NCI-H1436 (cell line): ENCODE results near the gene ENTPD8.
"Not testable (repeated sequence)": the region's sequence is repeated elsewhere in the genome, so short reads cannot be mapped to it uniquely, and the experiment has no call there.

Experiments used
- DNase-seq: peaks from one replicate; lab custom pipeline; 2025; lab: John Stamatoyannopoulos, UW

The ENTPD8 gene

DNA sequence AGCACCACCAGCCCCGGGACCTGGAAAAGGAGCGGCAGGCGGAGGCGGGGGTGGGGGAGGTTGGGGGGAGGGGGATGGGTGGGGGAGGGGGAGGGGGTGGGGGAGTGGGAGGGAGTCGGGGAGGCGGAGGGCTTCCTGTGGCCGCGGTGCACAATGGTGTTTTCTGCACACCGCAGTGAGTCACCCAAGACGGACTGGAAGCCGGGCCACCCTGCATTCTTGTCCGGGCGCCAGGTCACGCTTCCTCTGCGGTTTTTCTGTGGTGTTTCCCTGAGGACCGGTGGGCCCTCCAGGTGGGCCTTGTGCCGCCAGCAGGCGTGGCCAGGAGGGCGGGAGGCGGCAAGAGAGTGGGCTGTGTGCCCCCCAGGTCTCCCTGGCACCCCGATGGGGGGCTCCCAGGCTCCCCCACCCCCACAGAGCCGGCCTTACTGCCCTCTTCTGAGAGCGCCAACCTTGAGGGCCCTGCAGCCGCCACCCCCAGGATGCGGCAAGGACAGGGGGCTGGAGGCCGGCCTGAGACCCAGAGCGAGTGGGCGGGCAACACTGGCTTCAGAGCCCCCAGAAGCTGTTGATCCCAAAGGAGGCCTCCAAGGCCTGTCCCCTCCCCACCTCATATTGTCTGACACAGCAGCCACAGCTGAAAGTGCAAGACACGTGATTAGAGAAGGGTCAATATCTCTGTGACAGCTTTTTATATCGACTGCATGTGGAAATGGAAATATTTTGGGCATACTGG lies 29.3 kb downstream of the ENTPD8 start:
- DNase-seq = no peak

- no peak for DNase-seq
Measured at GRCh38 chr9:137411260-137411644, 29.9 kb downstream of the ENTPD8 start.

DNA sequence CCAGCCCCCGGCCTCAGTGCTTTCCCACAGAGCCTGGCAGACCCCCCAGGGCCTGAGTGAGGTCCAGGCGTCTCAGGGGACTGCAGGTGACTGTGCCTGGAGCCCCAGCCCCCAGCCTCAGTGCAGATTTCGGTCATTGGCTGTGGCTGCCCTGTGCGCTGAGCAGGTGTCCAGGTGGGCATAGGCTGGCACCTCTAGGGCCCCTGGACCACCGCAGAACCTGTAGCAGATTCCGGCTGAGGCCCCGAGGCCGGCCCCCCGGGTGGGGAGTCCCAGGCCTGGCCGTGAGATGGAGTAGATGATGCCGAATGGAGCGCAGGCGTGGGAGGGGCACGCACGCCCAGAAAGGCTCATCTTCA lies 30.3 kb downstream of the ENTPD8 start:
- DNase-seq = no peak

GRCh38 chr9:137410236-137410890 lies 30.8 kb downstream of the ENTPD8 start:
- not testable (repeated sequence) for DNase-seq

GRCh38 chr9:137409515-137409914 lies 31.6 kb downstream of the ENTPD8 start:
- no peak for DNase-seq

DNA sequence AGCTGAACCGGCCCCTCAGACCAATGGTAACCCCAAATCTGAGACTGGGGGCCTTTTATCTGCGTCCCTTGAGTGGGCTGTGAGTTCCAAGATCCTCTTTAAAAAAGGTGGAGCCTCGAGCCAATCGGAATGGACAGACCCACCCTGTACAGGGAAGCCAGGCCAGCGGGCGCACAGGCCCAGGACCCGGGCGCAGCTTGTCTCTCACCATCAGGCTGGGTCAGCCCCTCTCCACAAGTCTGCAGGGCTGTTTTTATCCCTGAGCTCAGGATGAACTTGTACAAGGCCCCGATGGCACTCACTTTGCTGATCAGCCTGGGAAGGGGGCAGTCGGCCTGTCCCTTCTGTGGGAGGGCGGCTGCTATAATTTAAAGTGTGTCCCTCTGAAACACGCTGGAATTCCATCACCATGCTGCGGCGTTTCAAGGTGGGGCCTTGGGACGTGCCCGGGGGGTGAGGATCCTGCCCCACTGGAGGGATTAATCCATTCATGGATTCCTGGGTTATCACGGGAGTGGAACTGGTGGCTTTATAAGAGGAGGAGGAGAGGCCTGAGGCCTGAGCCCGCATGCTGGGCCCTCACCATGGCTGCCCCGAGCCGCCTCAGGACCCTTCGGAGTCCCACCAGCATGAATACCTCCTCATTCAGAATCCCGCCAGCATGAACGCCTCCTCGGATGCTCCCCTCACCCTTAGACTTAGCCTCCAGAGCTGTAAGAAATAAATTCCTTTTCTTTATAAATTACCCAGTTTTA lies 32.3 kb downstream of the ENTPD8 start:
- no peak for DNase-seq

DNA sequence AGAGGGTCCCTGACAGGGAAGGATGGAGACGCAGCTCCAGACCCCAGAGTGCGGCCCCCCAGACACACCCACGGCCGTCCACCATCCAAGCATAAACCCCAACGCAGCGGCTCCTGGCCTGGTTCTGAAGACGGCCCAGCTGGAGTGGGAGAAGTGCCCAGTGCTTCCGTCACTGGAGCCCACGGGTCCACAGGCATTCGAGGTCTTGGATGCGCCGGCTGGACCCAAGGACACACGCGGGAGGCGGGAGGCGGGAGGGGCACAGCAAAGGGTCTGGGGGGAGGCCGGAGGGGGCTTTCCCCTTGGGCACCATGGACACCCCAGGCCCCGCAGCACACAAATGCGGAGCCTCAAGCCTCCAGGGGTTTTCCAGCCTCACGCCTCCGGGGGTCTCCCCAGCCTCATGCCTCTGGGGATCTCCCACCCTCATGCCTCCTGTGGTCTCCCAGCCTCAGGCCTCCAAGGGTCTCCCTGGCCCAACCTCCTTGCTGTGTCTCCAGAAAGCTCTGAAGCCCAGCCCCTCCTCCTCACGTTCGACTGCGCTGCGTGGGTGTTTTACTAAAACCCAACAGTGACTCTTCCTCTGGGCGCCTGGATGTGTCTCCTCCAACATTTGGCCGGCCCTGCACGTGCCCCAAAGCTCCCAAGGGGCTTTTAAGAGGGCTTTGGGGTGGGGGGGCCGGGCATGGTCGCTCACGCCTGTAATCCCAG lies 33.4 kb downstream of the ENTPD8 start:
- no peak for DNase-seq

- DNase-seq = peak; percentile 20
Measured at GRCh38 chr9:137406876-137407589, 34.1 kb downstream of the ENTPD8 start.

- no peak for DNase-seq
Measured at GRCh38 chr9:137406085-137406760, 34.9 kb downstream of the ENTPD8 start.

- no peak for DNase-seq
Measured at GRCh38 chr9:137405677-137406081, 35.5 kb downstream of the ENTPD8 start.

GRCh38 chr9:137404961-137405567 lies 36.1 kb downstream of the ENTPD8 start:
- no peak for DNase-seq

DNA sequence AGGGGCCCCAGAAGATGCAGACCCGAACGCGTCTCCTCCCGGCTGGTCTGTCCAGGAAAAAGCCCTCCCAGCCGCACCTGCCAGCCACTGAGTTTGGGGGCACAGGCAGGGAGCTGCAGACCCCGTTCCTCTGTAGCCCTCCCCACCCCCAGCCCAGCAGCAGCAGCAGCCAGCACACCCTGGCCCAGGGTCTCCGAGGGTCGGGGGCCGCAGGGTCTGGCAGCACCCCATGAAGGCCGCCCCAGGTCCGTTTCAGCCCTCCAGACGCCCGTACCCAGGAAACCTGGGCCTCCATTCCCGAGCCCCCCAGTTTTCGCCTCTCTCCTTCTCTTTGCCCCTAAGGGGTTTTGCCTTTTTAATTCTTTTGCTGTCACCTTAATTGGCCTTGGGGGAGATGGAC lies 37.9 kb downstream of the ENTPD8 start:
- DNase-seq = no peak

- DNase-seq = no peak
Measured at GRCh38 chr9:137402746-137403145, 38.4 kb downstream of the ENTPD8 start.

DNA sequence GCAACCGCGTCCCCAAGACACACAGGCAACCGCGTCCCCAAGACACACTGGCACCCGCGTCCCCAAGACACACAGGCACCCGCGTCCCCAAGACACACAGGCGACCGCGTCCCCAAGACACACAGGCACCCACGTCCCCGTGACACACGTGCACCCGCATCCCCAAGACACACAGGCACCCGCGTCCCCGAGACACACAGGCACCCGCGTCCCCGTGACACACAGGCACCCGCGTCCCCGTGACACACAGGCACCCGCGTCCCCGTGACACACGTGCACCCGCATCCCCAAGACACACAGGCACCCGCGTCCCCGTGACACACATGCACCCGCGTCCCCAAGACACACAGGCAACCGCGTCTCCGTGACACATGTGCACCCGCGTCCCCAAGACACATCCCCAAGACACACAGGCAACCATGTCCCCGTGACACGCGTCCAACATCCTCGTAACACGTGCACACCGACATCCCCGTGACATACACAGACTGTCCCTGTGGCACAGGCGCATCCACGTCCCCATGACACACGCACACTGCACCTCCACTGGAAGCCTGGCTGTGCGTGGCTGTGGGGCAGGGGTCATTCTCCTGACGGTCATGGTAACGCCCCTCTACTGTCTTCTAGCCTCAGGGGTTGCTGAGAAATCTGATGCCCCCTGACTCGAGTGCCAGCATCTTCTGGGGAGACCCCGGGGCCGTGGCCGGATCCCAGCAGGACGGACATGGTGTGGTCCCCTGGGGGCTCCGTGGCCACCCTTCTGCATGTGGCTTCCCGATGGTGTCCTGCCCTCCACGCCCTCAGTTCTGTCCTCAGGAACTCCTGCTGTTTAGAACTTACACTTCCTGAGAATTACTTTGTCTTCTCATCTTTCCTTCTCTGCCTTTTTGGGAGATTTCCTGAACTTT lies 42.3 kb downstream of the ENTPD8 start:
- DNase-seq = no peak

DNA sequence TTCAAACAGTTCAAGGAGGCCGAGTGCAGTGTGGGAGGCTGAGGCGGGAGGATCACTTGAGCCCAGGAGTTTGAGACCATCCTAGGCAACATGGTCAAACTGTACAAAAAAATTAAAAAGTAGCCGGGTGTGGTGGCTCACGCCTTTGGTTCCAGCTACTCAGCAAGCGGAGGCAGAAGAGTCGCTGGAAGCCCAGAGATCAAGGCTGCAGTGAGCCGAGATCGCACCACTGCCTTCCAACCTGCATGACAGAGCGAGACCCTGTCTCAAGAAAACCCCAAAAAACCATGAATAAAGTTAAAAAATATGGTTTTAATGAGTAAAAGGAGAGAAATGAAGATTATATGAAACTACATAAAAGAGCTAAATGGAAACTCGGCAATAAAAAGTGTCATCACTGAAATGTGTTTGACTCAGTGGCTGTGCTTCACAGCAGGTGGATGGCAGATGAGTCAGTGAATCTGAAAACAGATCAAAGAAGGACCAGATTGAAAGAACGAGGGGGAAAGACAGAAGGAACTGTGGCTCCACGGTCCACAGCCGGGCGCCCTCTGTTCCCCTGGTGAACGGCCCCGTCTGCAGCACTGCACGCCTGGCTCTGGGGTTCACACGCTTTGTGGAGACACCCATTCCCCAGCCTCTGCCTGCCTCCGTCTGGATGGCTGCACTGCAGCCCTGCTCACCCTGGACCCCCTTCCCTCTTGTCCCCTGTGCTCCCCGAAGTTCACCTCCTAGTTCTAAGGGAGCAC lies 43.3 kb downstream of the ENTPD8 start:
- DNase-seq = no peak

DNA sequence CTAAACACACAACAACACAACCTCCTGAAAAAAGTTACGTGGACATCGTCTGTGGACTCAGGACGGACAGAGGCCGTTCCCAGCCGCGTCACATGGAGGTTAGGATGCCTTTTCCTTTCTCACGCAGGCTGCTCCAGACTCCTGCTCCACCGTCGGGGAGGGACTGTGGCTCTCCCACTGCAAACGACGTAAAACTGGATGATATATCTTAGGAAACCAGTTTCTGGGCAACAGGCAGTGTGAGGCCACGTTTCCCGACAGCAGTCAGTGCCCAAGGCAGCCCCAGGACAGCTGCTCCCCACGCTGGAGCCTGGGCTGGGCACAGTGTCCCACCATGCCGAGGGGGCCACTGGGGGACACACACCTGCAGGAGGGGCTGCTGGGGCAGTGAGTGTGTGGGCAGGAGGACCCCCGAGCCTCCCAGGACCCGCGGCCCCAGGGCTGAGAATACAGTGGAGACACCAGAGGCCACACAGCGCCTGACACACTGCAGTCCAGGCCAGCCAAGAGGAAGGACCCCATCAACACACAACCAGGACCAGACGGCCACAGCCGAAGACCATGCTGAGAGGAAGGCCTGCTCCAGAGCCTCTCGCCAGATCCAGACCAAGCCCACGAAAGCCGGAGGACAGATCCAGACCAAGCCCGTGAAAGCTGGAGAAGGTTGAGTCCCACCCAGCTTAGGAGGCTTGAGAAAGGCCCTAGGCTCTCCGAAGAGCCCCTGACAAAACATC lies 44.4 kb downstream of the ENTPD8 start:
- DNase-seq = no peak

DNA sequence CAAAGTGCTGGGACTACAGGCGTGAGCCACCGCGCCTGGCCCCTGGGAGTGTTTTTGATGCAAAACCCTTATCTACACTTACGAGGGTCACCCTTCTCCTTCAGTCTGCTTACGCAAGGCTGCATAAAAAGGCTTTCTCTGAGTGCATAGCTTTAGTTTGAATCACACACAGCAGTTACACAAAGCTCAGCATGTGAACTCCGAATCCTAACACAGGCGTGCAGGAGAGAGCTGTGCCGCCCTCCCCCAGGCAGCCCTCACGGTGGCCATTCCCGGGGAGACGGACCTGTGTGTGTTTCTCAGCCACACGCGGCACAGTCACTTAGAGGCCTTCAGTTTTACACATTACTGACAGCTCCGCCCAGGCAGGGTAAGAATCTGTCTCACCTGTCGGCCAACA lies 44.9 kb downstream of the ENTPD8 start:
- no peak for DNase-seq

DNA sequence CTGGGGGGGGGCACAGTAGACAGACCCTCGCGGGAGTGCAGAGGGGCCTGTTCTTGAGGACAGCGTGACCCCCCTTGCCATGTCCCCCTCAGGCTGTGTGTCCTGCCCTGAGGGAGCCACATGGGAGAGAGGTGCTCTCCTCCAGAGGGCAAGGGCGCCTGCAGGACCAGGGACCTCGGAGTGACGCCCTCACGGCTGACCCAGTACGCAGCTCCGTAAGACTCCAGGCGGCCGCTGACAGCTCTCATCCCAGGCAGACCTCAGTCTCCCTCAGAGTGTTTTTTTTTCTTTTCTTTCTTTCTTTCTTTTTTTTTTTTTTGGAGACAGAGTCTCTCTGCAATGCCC lies 45.5 kb downstream of the ENTPD8 start:
- DNase-seq = no peak
